GM19397 (cell line): ENCODE results near the gene JPH2.

ENCODE experiments used
- ATAC-seq: cut with Tn5 transposase; IDR thresholded peaks from one replicate; pipeline ENCODE4 v1.9.1; 2021; ENCODE audit warnings: mild to moderate bottlenecking, moderate library complexity; ENCODE audit not compliant: unreplicated experiment

Gene JPH2

GRCh38 chr20:44126445-44126844, 60.5 kb downstream of the JPH2 start:
- no peak for ATAC-seq

- ATAC-seq = no peak
Observed at GRCh38 chr20:44125332-44126127, 61.5 kb downstream of the JPH2 start.

- ATAC-seq = no peak
Observed at GRCh38 chr20:44123874-44124535, 63.0 kb downstream of the JPH2 start.

DNA sequence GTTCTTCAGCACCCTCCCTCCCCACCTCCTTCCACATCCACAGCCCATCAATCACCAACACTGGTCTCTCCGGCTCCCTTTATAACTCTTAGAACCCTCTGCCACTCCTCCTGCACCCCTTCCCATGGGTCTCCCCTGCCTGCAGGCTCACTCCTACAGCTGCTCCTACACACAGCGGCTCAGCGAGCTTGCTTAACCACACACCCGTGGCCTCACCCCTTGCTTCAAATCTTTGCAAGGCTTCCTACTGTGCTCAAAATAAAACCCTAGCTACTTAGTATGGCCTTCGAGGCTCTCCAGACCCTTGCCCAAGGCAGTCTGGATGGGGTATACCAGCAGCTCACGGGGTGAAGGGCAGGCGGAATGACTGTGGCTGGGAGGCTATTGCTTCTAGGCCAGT, 63.7 kb downstream of the JPH2 start:
- no peak for ATAC-seq

DNA sequence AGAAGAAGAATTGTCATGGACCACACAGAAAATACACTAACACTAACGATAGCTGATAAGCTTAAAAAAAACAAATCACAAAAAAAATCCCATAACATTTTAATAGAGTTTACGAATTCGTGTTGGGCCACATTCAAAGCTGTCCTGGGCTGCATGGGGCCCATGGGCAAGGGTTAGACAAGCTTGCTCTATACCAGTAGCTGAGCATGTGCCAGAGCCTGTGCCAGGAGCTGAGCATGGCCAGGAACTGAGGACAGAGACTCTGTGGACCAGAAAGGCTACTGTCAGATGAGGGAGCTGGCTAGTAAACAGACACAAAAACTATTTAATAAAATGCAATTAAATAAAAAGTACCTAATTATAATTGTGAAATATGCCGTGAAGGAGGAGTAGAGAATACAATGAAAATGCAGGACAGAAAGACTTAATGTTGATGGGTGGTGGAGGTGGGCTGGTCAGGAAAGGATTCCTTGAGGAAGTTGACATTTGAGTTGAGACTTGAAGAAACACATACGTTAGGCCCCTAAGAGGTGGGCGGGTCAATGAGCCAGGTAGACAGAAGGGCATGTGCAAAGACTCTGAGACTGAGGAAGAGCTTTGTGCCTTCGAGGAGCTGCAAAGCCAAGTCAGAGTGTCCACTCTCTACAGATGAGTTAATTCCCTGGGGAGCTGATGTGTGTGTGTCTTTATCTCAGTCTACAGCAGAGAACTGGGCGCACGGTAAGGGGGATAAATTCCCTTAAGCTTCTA, 66.1 kb downstream of the JPH2 start:
- ATAC-seq = no peak

GRCh38 chr20:44118185-44119033, 68.6 kb downstream of the JPH2 start:
- no peak for ATAC-seq

DNA sequence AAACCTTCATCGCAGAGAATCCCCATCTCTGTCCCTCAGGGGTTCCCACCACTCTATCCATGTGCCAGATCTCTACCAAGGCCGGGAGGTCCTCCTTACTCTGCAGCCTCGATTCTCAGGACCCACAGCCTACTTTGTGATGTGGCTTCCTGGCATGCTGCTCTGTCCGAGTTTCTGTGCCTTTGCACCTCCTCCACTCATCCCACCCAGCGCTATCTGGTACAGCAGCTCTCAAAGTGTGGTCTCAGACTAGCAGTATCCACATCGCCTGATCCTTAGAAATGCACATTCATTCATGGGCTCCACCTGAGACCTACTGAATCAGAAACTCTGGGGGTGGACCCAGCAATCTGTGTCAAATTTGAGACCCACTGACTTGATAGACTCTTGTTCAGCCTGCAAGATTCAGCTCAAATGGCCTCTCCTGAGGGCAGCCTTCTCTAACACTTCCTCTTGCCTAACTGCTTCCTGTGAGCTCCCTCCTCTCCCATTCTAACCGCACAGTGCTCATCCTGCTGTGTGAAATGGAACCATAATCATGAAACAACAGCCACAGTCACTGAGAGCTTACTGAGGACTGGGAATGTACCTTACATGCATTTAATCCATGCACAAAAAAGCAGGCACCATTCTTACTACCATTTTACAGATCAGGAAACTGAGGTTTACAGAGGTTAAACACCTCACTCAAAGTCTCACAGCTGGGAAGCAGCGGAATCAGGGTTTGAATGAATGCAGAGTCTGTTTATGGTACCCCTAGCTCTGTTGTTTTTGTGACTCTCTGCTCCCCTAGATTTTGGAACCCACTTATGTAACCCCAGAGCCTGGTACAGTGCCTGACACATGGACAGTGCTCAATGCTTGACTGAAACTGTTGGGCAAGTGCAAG, 69.4 kb downstream of the JPH2 start:
- ATAC-seq = no peak

- ATAC-seq = no peak
Observed at GRCh38 chr20:44115762-44116644, 71.0 kb downstream of the JPH2 start.

- ATAC-seq = no peak
Observed at GRCh38 chr20:44115181-44115580, 71.8 kb downstream of the JPH2 start.

- no peak for ATAC-seq
Observed at GRCh38 chr20:44113618-44114376, 73.2 kb downstream of the JPH2 start.

GRCh38 chr20:44112889-44113617, 73.9 kb downstream of the JPH2 start:
- no peak for ATAC-seq

DNA sequence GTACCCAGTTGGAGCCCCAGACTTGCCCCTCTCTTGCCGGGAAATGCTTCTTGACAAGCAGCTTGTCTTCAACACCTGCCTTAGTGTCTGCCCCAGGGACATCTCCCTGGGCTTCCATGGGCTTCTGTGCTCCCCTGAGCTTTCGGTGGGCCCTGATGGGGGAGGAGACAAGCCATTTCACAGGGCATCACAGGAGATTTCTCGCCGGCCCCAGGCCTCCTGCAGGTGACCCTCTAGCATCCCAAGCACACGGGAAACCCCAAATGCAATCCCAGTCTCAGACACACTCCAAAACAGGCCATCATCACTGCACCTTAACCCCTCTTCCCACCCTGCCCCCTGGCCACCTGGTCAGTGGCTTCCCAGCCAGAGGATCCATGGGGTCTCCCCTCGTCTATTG, 74.5 kb downstream of the JPH2 start:
- no peak for ATAC-seq

DNA sequence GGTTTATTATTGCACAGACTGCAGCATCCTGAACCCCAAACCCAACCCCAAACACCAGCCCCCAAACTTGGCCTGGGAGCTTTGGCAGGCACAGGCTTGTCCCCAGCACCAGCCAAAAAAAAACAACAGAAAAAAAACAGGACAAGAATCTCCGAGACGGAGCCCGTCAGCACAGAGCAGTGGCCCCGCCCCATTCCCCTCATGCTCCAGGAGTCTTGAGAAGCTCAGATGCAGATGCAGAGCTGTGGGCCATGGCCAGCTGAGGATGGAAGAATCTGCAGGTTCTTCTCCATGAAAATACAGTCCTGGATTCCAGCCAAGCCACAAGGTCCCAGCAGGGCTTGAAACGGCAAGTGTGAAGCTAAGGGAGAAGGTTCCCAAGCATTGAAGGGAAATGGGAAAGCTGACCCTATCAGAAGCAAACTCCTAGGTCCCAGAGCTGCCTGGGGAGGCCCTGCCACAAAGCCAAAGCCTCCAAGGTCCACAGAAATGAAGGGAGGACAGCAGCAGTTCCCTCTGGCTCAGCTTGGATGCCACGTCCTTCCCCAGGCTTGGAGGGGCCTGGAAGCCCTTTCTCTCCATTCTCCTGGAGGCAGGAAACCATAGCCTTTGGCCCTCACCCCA, 75.2 kb downstream of the JPH2 start:
- no peak for ATAC-seq

DNA sequence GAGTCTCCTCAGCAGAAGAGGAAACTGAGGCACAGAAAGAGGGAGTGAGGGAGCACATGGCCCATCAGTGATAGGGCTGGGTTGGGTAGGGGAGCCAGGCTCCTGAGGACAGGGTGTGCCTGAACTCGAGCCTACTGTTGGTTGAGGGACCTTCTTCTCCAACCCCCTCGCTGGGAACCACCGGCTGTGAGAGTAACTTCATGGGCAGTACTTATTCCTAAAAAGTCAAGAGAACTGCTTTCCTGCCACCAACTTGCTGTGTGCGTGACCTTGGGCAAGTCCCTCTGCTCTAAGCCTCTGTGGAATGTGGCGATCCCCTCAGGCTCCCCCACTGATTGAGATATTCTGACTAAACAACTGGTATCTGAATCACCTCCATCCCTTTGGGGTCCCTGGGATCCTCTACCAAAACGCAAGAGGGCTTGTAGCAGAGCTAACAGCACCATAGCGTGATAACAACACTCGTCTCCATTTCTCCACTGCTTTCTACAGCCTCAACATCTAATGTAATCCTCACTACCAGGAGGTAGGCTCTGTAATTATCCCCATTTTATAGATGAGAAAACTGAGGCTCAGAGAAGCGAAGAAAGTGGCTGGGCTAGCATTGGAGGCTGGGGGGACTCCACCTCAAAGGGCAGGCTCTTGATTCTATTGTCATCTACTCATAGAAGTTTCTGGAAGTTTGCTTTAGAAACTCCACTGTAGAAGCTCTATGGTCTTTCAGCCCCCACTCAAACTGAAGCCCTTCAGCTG, 76.0 kb downstream of the JPH2 start:
- no peak for ATAC-seq

DNA sequence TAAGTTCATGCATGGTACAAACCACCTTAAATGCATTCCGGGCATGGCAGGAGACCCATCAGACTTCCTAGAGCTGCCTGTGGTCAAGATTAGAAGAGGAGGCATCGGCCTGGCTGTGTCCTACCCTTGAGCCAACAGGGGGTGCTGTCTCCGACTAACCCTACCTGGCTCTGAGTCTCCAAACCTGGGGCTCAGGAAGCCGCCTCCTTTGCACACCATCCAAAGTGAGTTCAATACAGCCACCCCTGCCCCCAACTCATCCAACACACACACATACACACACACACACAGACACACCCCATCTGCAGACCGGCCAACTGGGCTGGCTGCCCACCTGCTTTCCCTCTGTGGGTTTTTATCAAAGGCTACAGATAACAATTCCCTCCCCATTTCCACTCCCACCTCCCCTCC, 77.0 kb downstream of the JPH2 start:
- no peak for ATAC-seq

DNA sequence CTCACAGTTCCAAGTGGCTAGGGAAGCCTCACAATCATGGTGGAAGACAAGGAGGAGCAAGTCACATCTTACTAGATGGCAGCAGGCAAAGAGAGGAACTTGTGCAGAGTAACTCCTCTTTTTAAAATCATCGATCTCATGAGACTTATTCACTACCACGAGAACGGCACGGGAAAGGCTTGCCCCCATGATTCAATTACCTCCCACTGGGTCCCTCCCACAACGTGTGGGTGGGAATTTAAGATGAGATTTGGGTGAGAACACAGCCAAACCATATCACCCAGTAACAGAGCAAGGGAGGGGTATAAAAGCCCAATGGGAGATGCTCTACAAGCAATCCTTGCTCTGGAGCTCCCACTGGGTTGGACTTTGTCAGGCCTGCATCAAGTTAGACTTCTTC, 80.4 kb downstream of the JPH2 start:
- no peak for ATAC-seq
